HEK293 (cell line): ENCODE results near the gene RTN4IP1.

Experiments
- CTCF ChIA-PET: fragments of 350-600 bp; formaldehyde crosslinking; extraction: SDS; loops from one replicate; lab custom pipeline; 2021; ENCODE audit warnings: antibody characterized with exemption; lab: Yijun Ruan, JAX
- POLR2A ChIA-PET: fragments of 300-600 bp; formaldehyde crosslinking; extraction: SDS; loops from one replicate; lab custom pipeline; 2020; ENCODE audit warnings: antibody characterized with exemption, inconsistent platforms; lab: Yijun Ruan, JAX
- H3K27ac ChIP-seq: fragments of 200-500 bp; sonication (Bioruptor generic); 2 replicates; pipeline ENCODE4 v1.5.1; 2014; ENCODE audit warnings: low read depth, low read length, control low read depth, inconsistent platforms; ENCODE audit errors: extremely low read depth
- H3K36me3 ChIP-seq, 2 experiments: fragments of 200-500 bp in 1 of 2; sonication (Bioruptor generic) in 1 of 2; 1 replicate in 1 of 2; 2 replicates in 1 of 2; pipeline ENCODE4 v1.5.1; 2014 to 2017; ENCODE audit warnings: inconsistent platforms in 2 of 2, low read length in 2 of 2; ENCODE audit not compliant: control insufficient read depth in 2 of 2, insufficient read depth in 1 of 2
- H3K4me1 ChIP-seq: fragments of 200-500 bp; sonication (Bioruptor generic); 2 replicates; pipeline ENCODE4 v1.5.1; 2014; ENCODE audit warnings: mild to moderate bottlenecking, low read length, inconsistent platforms; ENCODE audit not compliant: control insufficient read depth, insufficient read depth
- H3K4me3 ChIP-seq: 2 replicates; pipeline ENCODE4 v1.5.1; 2011; ENCODE audit warnings: low read depth, mild to moderate bottlenecking, control low read depth, low read length, moderate library complexity
- H3K9me3 ChIP-seq: fragments of 200-500 bp; sonication (Bioruptor generic); 2 replicates; pipeline ENCODE4 v1.5.1; 2014; ENCODE audit warnings: low read depth, low read length, inconsistent platforms; ENCODE audit not compliant: control insufficient read depth, insufficient read depth
- GLI4 ChIP-seq: fragments of 450-650 bp; formaldehyde crosslinking; IDR thresholded peaks from 2 replicates; pipeline ENCODE4 v1.5.1; 2016; ENCODE audit warnings: missing biosample characterization, missing genetic modification characterization
- HOXC10 ChIP-seq: sonication (generic); formaldehyde crosslinking; IDR thresholded peaks from 2 replicates; pipeline ENCODE4 v1.8.1; 2023; ENCODE audit warnings: mild to moderate bottlenecking, missing genetic modification reagents
- SCRT1 ChIP-seq: fragments of 450-650 bp; formaldehyde crosslinking; IDR thresholded peaks from 2 replicates; pipeline ENCODE4 v1.5.1; 2016; ENCODE audit warnings: missing biosample characterization, missing genetic modification characterization, borderline replicate concordance
- ZBTB11 ChIP-seq: fragments of 450-650 bp; formaldehyde crosslinking; conservative IDR thresholded peaks from 2 replicates; pipeline ENCODE4 v1.5.1; 2016; ENCODE audit warnings: low read depth, missing biosample characterization, missing genetic modification characterization
- ZBTB8A ChIP-seq: fragments of 450-650 bp; formaldehyde crosslinking; IDR thresholded peaks from 2 replicates; pipeline ENCODE4 v1.5.1; 2016; ENCODE audit warnings: missing biosample characterization, missing genetic modification characterization
- ZNF132 ChIP-seq: fragments of 450-650 bp; formaldehyde crosslinking; IDR thresholded peaks from 2 replicates; pipeline ENCODE4 v1.5.1; 2017; ENCODE audit warnings: missing biosample characterization, missing genetic modification characterization, borderline replicate concordance
- ZNF2 ChIP-seq: fragments of 450-650 bp; formaldehyde crosslinking; IDR thresholded peaks from 2 replicates; pipeline ENCODE4 v1.5.1; 2016; ENCODE audit warnings: missing biosample characterization, missing genetic modification characterization
- ZNF214 ChIP-seq: fragments of 450-650 bp; formaldehyde crosslinking; IDR thresholded peaks from 2 replicates; pipeline ENCODE4 v1.5.1; 2017; ENCODE audit warnings: missing biosample characterization, mild to moderate bottlenecking, missing genetic modification characterization, borderline replicate concordance
- ZNF239 ChIP-seq: fragments of 450-650 bp; formaldehyde crosslinking; IDR thresholded peaks from 2 replicates; pipeline ENCODE4 v1.5.1; 2016; ENCODE audit warnings: missing biosample characterization, missing genetic modification characterization
- ZNF26 ChIP-seq: fragments of 450-650 bp; formaldehyde crosslinking; IDR thresholded peaks from 2 replicates; pipeline ENCODE4 v1.5.1; 2016; ENCODE audit warnings: missing biosample characterization, missing genetic modification characterization
- ZNF350 ChIP-seq: fragments of 450-650 bp; formaldehyde crosslinking; IDR thresholded peaks from 2 replicates; pipeline ENCODE4 v1.5.0; 2017; ENCODE audit warnings: missing biosample characterization, mild to moderate bottlenecking, missing genetic modification characterization
- ZNF416 ChIP-seq: fragments of 450-650 bp; formaldehyde crosslinking; IDR thresholded peaks from 2 replicates; pipeline ENCODE4 v1.5.1; 2016; ENCODE audit warnings: missing biosample characterization, missing genetic modification characterization
- ZNF423 ChIP-seq: fragments of 450-650 bp; formaldehyde crosslinking; IDR thresholded peaks from 2 replicates; pipeline ENCODE4 v1.5.1; 2016; ENCODE audit warnings: missing biosample characterization, missing genetic modification characterization
- ZNF473 ChIP-seq: fragments of 450-650 bp; formaldehyde crosslinking; IDR thresholded peaks from 2 replicates; pipeline ENCODE4 v1.5.1; 2017; ENCODE audit warnings: missing biosample characterization, missing genetic modification characterization
- ZNF529 ChIP-seq: fragments of 450-650 bp; formaldehyde crosslinking; IDR thresholded peaks from 2 replicates; pipeline ENCODE4 v1.5.1; 2017; ENCODE audit warnings: missing genetic modification characterization, missing biosample characterization; ENCODE audit not compliant: insufficient replicate concordance
- ZNF571 ChIP-seq: fragments of 450-650 bp; formaldehyde crosslinking; IDR thresholded peaks from 2 replicates; pipeline ENCODE4 v1.5.0; 2017; ENCODE audit warnings: missing biosample characterization, missing genetic modification characterization
- ZNF76 ChIP-seq: fragments of 450-650 bp; formaldehyde crosslinking; IDR thresholded peaks from 2 replicates; pipeline ENCODE4; 2016; ENCODE audit warnings: low read depth, missing biosample characterization, missing genetic modification characterization, borderline replicate concordance
- ZSCAN4 ChIP-seq: fragments of 450-650 bp; formaldehyde crosslinking; IDR thresholded peaks from 2 replicates; pipeline ENCODE4 v1.5.1; 2017; ENCODE audit warnings: missing biosample characterization, missing genetic modification characterization
- TF ChIP-seq, protein P1 (sequence below): fragments of 450-650 bp; formaldehyde crosslinking; IDR thresholded peaks from 2 replicates; pipeline ENCODE4 v1.5.1; 2016; ENCODE audit warnings: missing biosample characterization, missing genetic modification characterization
- TF ChIP-seq, protein P2 (sequence below): fragments of 450-650 bp; formaldehyde crosslinking; IDR thresholded peaks from 2 replicates; pipeline ENCODE4 v1.5.1; 2016; ENCODE audit warnings: missing biosample characterization, missing genetic modification characterization
- TF ChIP-seq, protein P3 (sequence below): fragments of 450-650 bp; formaldehyde crosslinking; IDR thresholded peaks from 2 replicates; pipeline ENCODE4 v1.5.1; 2017; ENCODE audit warnings: missing biosample characterization, mild to moderate bottlenecking, missing genetic modification characterization, moderate library complexity

Gene RTN4IP1

GRCh38 chr6:106572436-106572835 is 56.9 kb downstream of the RTN4IP1 start (continued):
- TF ChIP-seq ZBTB11 (tag by site-specific recombination): no peak
- TF ChIP-seq ZBTB8A (tag by site-specific recombination): no peak
- no peak for TF ChIP-seq ZNF571

DNA sequence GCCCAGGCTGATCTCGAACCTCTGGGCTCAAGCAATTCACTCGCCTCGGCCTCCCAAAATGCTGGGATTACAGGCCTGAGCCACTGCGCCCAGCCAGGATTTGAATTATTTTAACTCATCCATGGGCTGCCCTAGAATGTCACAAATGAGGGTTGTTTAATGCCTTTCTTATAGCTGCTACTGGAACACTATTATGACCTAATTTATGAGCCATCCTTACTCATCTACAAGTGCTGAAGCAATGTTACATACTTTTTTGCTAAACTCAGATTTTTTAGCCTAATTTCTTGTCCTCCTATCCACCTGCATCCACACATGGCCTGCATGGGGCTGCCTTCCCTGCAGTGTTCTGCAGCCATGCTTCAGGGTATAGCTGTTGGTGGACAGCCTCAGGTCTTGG is 59.9 kb downstream of the RTN4IP1 start:
- no peaks in the 10 kb centered on the region for H3K9me3 ChIP-seq
- H3K27ac ChIP-seq: no peak overlapping the region
- ChIA-PET CTCF (interaction anchor here (0.6 to 3.3 kb wide), 8 partner anchors 60 to 410 kb away, joined by 3 to 29 read pairs (median 4); no protein-coding TSS in a partner anchor), POLR2A (no interaction called here)
- no peaks in the 10 kb centered on the region for H3K4me1 ChIP-seq
- no peak overlapping the region for H3K4me3 ChIP-seq
- peaks cover 0 to 26% of the 10 kb centered on the region in 2 experiments; a peak in 2 of 3 replicates for H3K36me3 ChIP-seq
- no peak for TF ChIP-seq ZNF529 (tag by site-specific recombination)
- TF ChIP-seq, protein P1, sequence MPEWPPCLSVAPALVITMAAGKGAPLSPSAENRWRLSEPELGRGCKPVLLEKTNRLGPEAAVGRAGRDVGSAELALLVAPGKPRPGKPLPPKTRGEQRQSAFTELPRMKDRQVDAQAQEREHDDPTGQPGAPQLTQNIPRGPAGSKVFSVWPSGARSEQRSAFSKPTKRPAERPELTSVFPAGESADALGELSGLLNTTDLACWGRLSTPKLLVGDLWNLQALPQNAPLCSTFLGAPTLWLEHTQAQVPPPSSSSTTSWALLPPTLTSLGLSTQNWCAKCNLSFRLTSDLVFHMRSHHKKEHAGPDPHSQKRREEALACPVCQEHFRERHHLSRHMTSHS (tag by site-specific recombination): no peak
- TF ChIP-seq ZNF423 (tag by site-specific recombination): no peak
- no peak for TF ChIP-seq ZNF239 (tag by site-specific recombination)
- TF ChIP-seq ZNF26 (tag by site-specific recombination): no peak
- no peak for TF ChIP-seq GLI4 (tag by site-specific recombination)
- TF ChIP-seq, all 188 proteins: peak for 0

DNA sequence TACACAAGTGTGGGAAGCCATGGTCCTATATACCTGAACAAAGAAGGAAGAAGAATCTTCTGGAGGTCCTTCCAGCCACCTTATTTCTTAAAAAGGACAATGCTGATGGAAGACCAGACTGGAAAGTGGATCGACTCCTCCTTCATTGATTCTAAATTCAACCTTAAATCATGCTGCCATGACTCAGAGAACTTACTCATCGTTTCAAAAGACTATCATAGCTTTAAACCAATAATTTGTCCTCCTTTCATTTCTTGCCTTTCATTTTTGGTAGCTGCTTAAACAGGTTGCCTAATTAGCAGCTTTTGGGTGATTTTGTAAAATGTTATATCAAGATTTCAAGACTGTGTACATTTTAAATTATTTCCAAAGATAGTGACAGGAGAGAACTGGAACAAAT is 60.8 kb downstream of the RTN4IP1 start:
- ChIA-PET POLR2A (no interaction called here), CTCF (interaction anchor here (0.6 to 6.8 kb wide), 6 partner anchors 122 to 411 kb away, joined by 3 to 151 read pairs (median 4); no protein-coding TSS in a partner anchor)
- no peaks in the 10 kb centered on the region for H3K4me1 ChIP-seq
- H3K36me3 ChIP-seq: peaks cover 0 to 23% of the 10 kb centered on the region in 2 experiments; a peak in 2 of 3 replicates
- H3K4me3 ChIP-seq: no peak overlapping the region
- no peaks in the 10 kb centered on the region for H3K9me3 ChIP-seq
- no peak overlapping the region for H3K27ac ChIP-seq
- TF ChIP-seq ZNF473 (tag by site-specific recombination) (no peak), HOXC10 (CRISPR knock-in tag) (no peak), ZNF132 (tag by site-specific recombination) (no peak), ZNF2 (tag by site-specific recombination) (no peak), ZNF350 (tag by site-specific recombination) (no peak), ZSCAN4 (no peak), GLI4 (tag by site-specific recombination) (no peak), ZNF214 (tag by site-specific recombination) (no peak), SCRT1 (no peak), ZNF76 (tag by site-specific recombination) (no peak), ZNF416 (no peak)
- TF ChIP-seq, protein P2, sequence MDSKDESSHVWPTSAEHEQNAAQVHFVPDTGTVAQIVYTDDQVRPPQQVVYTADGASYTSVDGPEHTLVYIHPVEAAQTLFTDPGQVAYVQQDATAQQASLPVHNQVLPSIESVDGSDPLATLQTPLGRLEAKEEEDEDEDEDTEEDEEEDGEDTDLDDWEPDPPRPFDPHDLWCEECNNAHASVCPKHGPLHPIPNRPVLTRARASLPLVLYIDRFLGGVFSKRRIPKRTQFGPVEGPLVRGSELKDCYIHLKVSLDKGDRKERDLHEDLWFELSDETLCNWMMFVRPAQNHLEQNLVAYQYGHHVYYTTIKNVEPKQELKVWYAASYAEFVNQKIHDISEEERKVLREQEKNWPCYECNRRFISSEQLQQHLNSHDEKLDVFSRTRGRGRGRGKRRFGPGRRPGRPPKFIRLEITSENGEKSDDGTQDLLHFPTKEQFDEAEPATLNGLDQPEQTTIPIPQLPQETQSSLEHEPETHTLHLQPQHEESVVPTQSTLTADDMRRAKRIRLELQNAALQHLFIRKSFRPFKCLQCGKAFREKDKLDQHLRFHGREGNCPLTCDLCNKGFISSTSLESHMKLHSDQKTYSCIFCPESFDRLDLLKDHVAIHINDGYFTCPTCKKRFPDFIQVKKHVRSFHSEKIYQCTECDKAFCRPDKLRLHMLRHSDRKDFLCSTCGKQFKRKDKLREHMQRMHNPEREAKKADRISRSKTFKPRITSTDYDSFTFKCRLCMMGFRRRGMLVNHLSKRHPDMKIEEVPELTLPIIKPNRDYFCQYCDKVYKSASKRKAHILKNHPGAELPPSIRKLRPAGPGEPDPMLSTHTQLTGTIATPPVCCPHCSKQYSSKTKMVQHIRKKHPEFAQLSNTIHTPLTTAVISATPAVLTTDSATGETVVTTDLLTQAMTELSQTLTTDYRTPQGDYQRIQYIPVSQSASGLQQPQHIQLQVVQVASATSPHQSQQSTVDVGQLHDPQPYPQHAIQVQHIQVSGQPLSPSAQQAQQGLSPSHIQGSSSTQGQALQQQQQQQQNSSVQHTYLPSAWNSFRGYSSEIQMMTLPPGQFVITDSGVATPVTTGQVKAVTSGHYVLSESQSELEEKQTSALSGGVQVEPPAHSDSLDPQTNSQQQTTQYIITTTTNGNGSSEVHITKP (tag by site-specific recombination): no peak
- TF ChIP-seq, protein P3, sequence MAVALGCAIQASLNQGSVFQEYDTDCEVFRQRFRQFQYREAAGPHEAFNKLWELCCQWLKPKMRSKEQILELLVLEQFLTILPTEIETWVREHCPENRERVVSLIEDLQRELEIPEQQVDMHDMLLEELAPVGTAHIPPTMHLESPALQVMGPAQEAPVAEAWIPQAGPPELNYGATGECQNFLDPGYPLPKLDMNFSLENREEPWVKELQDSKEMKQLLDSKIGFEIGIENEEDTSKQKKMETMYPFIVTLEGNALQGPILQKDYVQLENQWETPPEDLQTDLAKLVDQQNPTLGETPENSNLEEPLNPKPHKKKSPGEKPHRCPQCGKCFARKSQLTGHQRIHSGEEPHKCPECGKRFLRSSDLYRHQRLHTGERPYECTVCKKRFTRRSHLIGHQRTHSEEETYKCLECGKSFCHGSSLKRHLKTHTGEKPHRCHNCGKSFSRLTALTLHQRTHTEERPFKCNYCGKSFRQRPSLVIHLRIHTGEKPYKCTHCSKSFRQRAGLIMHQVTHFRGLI (tag by site-specific recombination): no peak
